ENCODE data around the gene GAL3ST1.

The GAL3ST1 gene

DNA sequence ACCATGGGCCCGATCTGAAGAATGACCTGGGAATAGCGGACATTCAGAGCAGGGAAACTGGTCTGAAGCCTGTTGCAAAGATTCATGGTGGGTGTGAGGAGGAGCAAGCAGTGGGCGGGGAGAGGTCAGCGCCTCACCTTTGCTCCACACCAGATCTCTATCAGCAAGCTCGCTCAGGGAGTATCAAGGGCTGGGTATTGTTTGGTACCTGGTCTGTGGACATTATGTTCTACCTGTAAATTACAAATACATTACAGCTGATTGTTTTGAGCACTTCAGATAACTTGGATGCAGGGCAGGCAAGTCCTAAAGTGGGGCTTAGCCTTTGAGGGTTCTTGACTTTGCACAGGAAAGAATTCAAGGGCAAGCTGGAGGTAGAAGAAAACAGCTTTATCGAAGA is 58.2 kb downstream of the GAL3ST1 start:
- Histone ChIP-seq H3K23ac (ENCODE audit: low read length) (no peak overlapping the region), H3K36me3 (ENCODE audit: control insufficient read depth, insufficient read depth, low read length) (no peaks in the 10 kb centered on the region), H2BK120ac (ENCODE audit: low read depth, low read length) (no peak overlapping the region), H4K5ac (ENCODE audit: low read length) (no peak overlapping the region), H3K27ac (ENCODE audit: low read depth, low read length) (no peak overlapping the region), H3K4me1 (ENCODE audit: control insufficient read depth, low read depth, low read length) (no peaks in the 10 kb centered on the region), H3K18ac (ENCODE audit: low read length) (no peak overlapping the region), H2BK15ac (replicated peaks; ENCODE audit: low read depth) (no peak overlapping the region), H2AK5ac (ENCODE audit: low read length) (no peak overlapping the region), H3K79me1 (ENCODE audit: low read length) (no peaks in the 10 kb centered on the region), H3K56ac (ENCODE audit: low read length) (no peak overlapping the region), H3K4me2 (ENCODE audit: low read length) (no peak overlapping the region), H3K27me3 (ENCODE audit: insufficient read depth, low read length, poor library complexity) (no peaks in the 10 kb centered on the region), H3K79me2 (ENCODE audit: control insufficient read depth, insufficient read depth, low read length) (no peaks in the 10 kb centered on the region), H3K9ac (ENCODE audit: low read length) (no peak overlapping the region), H2BK5ac (ENCODE audit: low read length) (no peak overlapping the region), H3K4ac (ENCODE audit: low read depth, low read length) (no peak overlapping the region), H4K8ac (ENCODE audit: low read depth, low read length) (no peak overlapping the region), H3K4me3 (ENCODE audit: low read length) (no peak overlapping the region)
- WGBS (ENCODE audit: extremely low coverage, insufficient coverage, low lambda C conversion rate), result no CpG with 5 or more reads among the region's 6 CpGs
- no peak for DNase-seq

DNA sequence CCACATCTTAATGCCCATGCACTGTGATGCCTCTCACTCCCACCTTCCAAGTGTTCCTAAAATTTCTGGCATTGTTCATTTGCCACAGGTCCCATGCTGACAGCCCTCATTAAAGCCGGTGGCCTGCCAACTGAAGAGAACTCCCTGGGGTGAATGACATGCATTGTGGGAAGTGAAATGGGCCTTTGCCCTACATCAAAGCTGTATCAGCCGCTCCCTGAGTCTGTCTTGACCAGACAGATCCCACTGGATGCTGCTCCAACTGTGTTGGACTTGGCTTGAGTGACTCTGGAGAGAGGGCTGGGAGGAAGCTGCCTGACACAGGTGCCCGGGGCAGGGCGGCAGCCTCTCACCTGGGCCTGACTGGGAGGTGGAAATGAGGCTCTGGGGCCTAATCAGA is 60.2 kb downstream of the GAL3ST1 start:
- no peaks in the 10 kb centered on the region for H3K4me1 ChIP-seq (ENCODE audit: control insufficient read depth, low read depth, low read length)
- H4K5ac ChIP-seq (ENCODE audit: low read length), result no peak overlapping the region
- no peak overlapping the region for H3K9ac ChIP-seq (ENCODE audit: low read length)
- H3K79me1 ChIP-seq (ENCODE audit: low read length), result no peaks in the 10 kb centered on the region
- no peak overlapping the region for H3K4ac ChIP-seq (ENCODE audit: low read depth, low read length)
- H2BK15ac ChIP-seq (replicated peaks; ENCODE audit: low read depth), result no peak overlapping the region
- H3K56ac ChIP-seq (ENCODE audit: low read length), result no peak overlapping the region
- no peak overlapping the region for H4K8ac ChIP-seq (ENCODE audit: low read depth, low read length)
- no peak for DNase-seq
- no peaks in the 10 kb centered on the region for H3K79me2 ChIP-seq (ENCODE audit: control insufficient read depth, insufficient read depth, low read length)
- H2BK120ac ChIP-seq (ENCODE audit: low read depth, low read length), result no peak overlapping the region
- H2BK5ac ChIP-seq (ENCODE audit: low read length), result no peak overlapping the region
- H3K4me2 ChIP-seq (ENCODE audit: low read length), result no peak overlapping the region
- H3K4me3 ChIP-seq (ENCODE audit: low read length), result no peak overlapping the region
- H3K23ac ChIP-seq (ENCODE audit: low read length), result no peak overlapping the region
- H3K18ac ChIP-seq (ENCODE audit: low read length), result no peak overlapping the region
- no peaks in the 10 kb centered on the region for H3K36me3 ChIP-seq (ENCODE audit: control insufficient read depth, insufficient read depth, low read length)
- no peak overlapping the region for H3K27ac ChIP-seq (ENCODE audit: low read depth, low read length)
- no CpG with 5 or more reads among the region's 4 CpGs for WGBS (ENCODE audit: extremely low coverage, insufficient coverage, low lambda C conversion rate)
- H3K27me3 ChIP-seq (ENCODE audit: insufficient read depth, low read length, poor library complexity), result no peaks in the 10 kb centered on the region
- H2AK5ac ChIP-seq (ENCODE audit: low read length), result no peak overlapping the region

DNA sequence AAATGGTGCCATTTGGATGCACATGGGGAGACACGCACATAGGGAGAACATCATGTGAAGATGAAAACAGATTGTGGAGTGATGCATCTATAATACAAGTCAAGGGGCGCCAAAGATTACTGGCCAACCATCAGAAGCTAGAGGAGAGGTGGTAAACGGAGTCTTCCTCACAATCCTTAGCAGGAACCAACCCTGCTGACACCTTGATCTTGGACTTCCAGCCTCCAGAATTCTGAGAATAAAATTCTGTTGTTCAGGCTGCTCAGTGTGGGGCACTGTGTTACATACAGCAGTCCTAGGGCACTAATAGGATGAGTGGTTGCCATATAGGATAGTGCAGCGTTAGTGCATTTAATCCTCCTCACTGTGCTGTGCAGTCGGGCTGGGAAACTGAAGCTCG is 61.0 kb downstream of the GAL3ST1 start:
- Histone ChIP-seq H3K4ac (ENCODE audit: low read depth, low read length) (no peak overlapping the region), H3K4me1 (ENCODE audit: control insufficient read depth, low read depth, low read length) (no peaks in the 10 kb centered on the region), H3K79me2 (ENCODE audit: control insufficient read depth, insufficient read depth, low read length) (no peaks in the 10 kb centered on the region), H3K27me3 (ENCODE audit: insufficient read depth, low read length, poor library complexity) (no peaks in the 10 kb centered on the region), H4K8ac (ENCODE audit: low read depth, low read length) (no peak overlapping the region), H4K5ac (ENCODE audit: low read length) (no peak overlapping the region), H2AK5ac (ENCODE audit: low read length) (no peak overlapping the region), H3K4me3 (ENCODE audit: low read length) (no peak overlapping the region), H3K79me1 (ENCODE audit: low read length) (no peaks in the 10 kb centered on the region), H3K4me2 (ENCODE audit: low read length) (no peak overlapping the region), H2BK5ac (ENCODE audit: low read length) (no peak overlapping the region), H2BK120ac (ENCODE audit: low read depth, low read length) (no peak overlapping the region), H3K23ac (ENCODE audit: low read length) (no peak overlapping the region), H3K56ac (ENCODE audit: low read length) (no peak overlapping the region), H3K9ac (ENCODE audit: low read length) (no peak overlapping the region), H3K27ac (ENCODE audit: low read depth, low read length) (no peak overlapping the region), H3K18ac (ENCODE audit: low read length) (no peak overlapping the region), H3K36me3 (ENCODE audit: control insufficient read depth, insufficient read depth, low read length) (no peaks in the 10 kb centered on the region), H2BK15ac (replicated peaks; ENCODE audit: low read depth) (no peak overlapping the region)
- DNase-seq, result no peak
- no CpG with 5 or more reads among the region's 6 CpGs for WGBS (ENCODE audit: extremely low coverage, insufficient coverage, low lambda C conversion rate)

DNA sequence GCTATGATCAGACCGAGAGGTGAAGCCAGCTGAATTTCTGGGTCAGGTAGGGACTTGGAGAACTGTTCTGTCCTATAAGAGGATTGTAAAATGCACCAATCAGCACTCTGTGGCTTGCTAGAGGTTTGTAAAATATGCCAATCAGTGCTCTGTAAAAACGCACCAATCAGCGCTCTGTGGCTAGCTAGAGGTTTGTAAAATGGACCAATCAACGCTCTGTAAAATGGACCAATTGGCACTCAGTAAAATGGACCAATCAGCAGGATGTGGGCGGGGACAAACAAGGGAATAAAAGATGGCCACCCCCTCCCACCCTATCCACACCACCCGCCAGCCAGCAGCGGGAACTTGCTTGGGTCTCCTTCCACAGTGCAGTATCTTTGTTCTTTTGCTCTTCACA is 62.6 kb downstream of the GAL3ST1 start:
- Histone ChIP-seq H3K36me3 (ENCODE audit: control insufficient read depth, insufficient read depth, low read length) (no peaks in the 10 kb centered on the region), H4K8ac (ENCODE audit: low read depth, low read length) (no peak overlapping the region), H3K18ac (ENCODE audit: low read length) (no peak overlapping the region), H3K79me1 (ENCODE audit: low read length) (no peaks in the 10 kb centered on the region), H2BK120ac (ENCODE audit: low read depth, low read length) (no peak overlapping the region), H3K4me3 (ENCODE audit: low read length) (no peak overlapping the region), H3K23ac (ENCODE audit: low read length) (no peak overlapping the region), H3K27me3 (ENCODE audit: insufficient read depth, low read length, poor library complexity) (no peaks in the 10 kb centered on the region), H4K5ac (ENCODE audit: low read length) (no peak overlapping the region), H3K56ac (ENCODE audit: low read length) (no peak overlapping the region), H3K79me2 (ENCODE audit: control insufficient read depth, insufficient read depth, low read length) (no peaks in the 10 kb centered on the region), H2BK15ac (replicated peaks; ENCODE audit: low read depth) (no peak overlapping the region), H3K4ac (ENCODE audit: low read depth, low read length) (no peak overlapping the region), H3K4me2 (ENCODE audit: low read length) (no peak overlapping the region), H3K4me1 (ENCODE audit: control insufficient read depth, low read depth, low read length) (no peaks in the 10 kb centered on the region), H3K27ac (ENCODE audit: low read depth, low read length) (no peak overlapping the region), H2AK5ac (ENCODE audit: low read length) (no peak overlapping the region), H3K9ac (ENCODE audit: low read length) (no peak overlapping the region), H2BK5ac (ENCODE audit: low read length) (no peak overlapping the region)
- DNase-seq, result no peak
- no CpG with 5 or more reads among the region's 7 CpGs for WGBS (ENCODE audit: extremely low coverage, insufficient coverage, low lambda C conversion rate)

DNA sequence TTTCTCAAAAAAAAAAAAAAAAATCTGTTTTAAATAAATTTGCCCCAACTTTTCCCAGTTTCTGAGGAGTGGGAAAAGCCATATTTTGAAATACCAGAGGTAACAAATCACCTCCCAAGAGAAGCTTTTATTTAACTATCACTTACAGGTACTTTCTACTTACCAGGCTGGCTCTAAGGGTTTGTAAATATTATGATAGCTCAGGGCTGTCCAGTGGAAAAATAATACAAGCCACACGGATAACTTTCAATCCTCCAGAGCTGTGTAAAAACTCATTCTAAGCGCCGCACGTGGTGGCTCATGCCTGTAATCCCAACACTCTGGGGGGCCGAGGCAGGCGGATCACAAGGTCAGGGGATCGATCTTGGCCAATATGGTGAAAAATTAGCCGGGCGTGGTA is 63.4 kb downstream of the GAL3ST1 start:
- no peak overlapping the region for H3K4ac ChIP-seq (ENCODE audit: low read depth, low read length)
- no peak overlapping the region for H3K18ac ChIP-seq (ENCODE audit: low read length)
- no CpG with 5 or more reads among the region's 9 CpGs for WGBS (ENCODE audit: extremely low coverage, insufficient coverage, low lambda C conversion rate)
- H2AK5ac ChIP-seq (ENCODE audit: low read length), result no peak overlapping the region
- no peak overlapping the region for H3K23ac ChIP-seq (ENCODE audit: low read length)
- H3K27ac ChIP-seq (ENCODE audit: low read depth, low read length), result no peak overlapping the region
- no peak overlapping the region for H3K4me2 ChIP-seq (ENCODE audit: low read length)
- H3K4me3 ChIP-seq (ENCODE audit: low read length), result no peak overlapping the region
- no peak for DNase-seq
- no peak overlapping the region for H2BK5ac ChIP-seq (ENCODE audit: low read length)
- no peaks in the 10 kb centered on the region for H3K27me3 ChIP-seq (ENCODE audit: insufficient read depth, low read length, poor library complexity)
- H4K5ac ChIP-seq (ENCODE audit: low read length), result no peak overlapping the region
- no peak overlapping the region for H2BK120ac ChIP-seq (ENCODE audit: low read depth, low read length)
- no peak overlapping the region for H3K56ac ChIP-seq (ENCODE audit: low read length)
- H3K79me1 ChIP-seq (ENCODE audit: low read length), result no peaks in the 10 kb centered on the region
- no peaks in the 10 kb centered on the region for H3K4me1 ChIP-seq (ENCODE audit: control insufficient read depth, low read depth, low read length)
- no peaks in the 10 kb centered on the region for H3K79me2 ChIP-seq (ENCODE audit: control insufficient read depth, insufficient read depth, low read length)
- no peak overlapping the region for H2BK15ac ChIP-seq (replicated peaks; ENCODE audit: low read depth)
- no peak overlapping the region for H4K8ac ChIP-seq (ENCODE audit: low read depth, low read length)
- no peaks in the 10 kb centered on the region for H3K36me3 ChIP-seq (ENCODE audit: control insufficient read depth, insufficient read depth, low read length)
- H3K9ac ChIP-seq (ENCODE audit: low read length), result no peak overlapping the region

DNA sequence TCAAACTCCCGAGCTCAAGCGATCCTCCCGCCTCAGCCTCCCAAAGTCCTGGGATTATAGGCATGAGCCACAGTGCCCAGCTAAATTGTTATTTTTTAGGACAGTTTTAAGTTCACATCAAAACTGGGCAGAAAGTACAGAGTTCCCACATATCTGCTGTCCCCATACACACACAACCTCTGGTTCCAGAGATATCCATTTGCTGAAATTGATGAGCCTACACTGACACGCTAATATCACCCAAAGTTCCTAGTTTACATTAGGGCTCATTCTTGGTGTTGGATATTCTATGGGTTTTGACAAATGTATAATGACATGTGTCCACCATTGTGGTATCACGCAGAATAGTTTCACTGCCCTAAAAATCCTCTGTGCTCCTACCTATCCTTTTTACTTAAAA is 66.2 kb downstream of the GAL3ST1 start:
- Histone ChIP-seq H3K4me3 (ENCODE audit: low read length) (no peak overlapping the region), H3K4ac (ENCODE audit: low read depth, low read length) (no peak overlapping the region), H2BK15ac (replicated peaks; ENCODE audit: low read depth) (no peak overlapping the region), H3K79me1 (ENCODE audit: low read length) (no peaks in the 10 kb centered on the region), H2AK5ac (ENCODE audit: low read length) (no peak overlapping the region), H3K36me3 (ENCODE audit: control insufficient read depth, insufficient read depth, low read length) (no peaks in the 10 kb centered on the region), H4K8ac (ENCODE audit: low read depth, low read length) (no peak overlapping the region), H3K23ac (ENCODE audit: low read length) (no peak overlapping the region), H3K18ac (ENCODE audit: low read length) (no peak overlapping the region), H3K79me2 (ENCODE audit: control insufficient read depth, insufficient read depth, low read length) (no peaks in the 10 kb centered on the region), H2BK5ac (ENCODE audit: low read length) (no peak overlapping the region), H3K27me3 (ENCODE audit: insufficient read depth, low read length, poor library complexity) (no peaks in the 10 kb centered on the region), H3K4me1 (ENCODE audit: control insufficient read depth, low read depth, low read length) (no peaks in the 10 kb centered on the region), H2BK120ac (ENCODE audit: low read depth, low read length) (no peak overlapping the region), H4K5ac (ENCODE audit: low read length) (no peak overlapping the region), H3K56ac (ENCODE audit: low read length) (no peak overlapping the region), H3K27ac (ENCODE audit: low read depth, low read length) (no peak overlapping the region), H3K9ac (ENCODE audit: low read length) (no peak overlapping the region), H3K4me2 (ENCODE audit: low read length) (no peak overlapping the region)
- no peak for DNase-seq
- WGBS (ENCODE audit: extremely low coverage, insufficient coverage, low lambda C conversion rate), result no CpG with 5 or more reads among the region's 5 CpGs

Measured in mesendoderm (in vitro differentiated cells).